GM18526 (cell line): ENCODE results near the gene DAND5.

ENCODE experiments used
- POLR2A ChIP-seq: IDR thresholded peaks from 3 replicates; pipeline ENCODE4 v1.6.1; 2011; ENCODE audit not compliant: insufficient read length; ENCODE audit errors: extremely low read depth

DAND5 gene

GRCh38 chr19:12969292-12969988 is at the start of gene DAND5:
Gene DAND5, plus strand, starts transcription at chr19:12969576. Its CDS starts 85 bp downstream, at chr19:12969661.
- TF ChIP-seq POLR2A = no peak

GRCh38 chr19:12921047-12921446 is 48.3 kb upstream of the DAND5 start:
- TF ChIP-seq POLR2A = no peak

DNA sequence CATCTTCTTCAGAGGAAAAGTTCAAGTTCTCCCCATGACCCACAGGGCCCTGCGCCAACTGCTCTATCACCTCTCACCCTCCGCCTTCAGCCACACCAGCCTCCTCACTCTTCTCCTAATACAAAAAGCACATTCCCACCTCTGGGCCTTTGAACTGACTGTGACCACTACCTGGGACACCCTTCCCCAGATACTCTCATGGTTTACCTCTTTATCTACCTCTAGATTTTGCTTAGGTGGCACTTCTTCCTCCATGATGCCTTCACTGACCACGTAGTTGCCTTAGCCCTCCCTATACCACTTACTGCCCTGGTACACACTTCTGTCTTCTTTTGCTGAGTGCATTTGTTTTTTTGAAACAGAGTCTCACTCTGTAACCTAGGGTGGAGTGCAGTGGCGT is 46.4 kb upstream of the DAND5 start:
- no peak for TF ChIP-seq POLR2A

- TF ChIP-seq POLR2A = no peak
Measured at GRCh38 chr19:12924621-12925310, 44.6 kb upstream of the DAND5 start.

- no peak for TF ChIP-seq POLR2A
Measured at GRCh38 chr19:12930002-12930645, 39.3 kb upstream of the DAND5 start.

DNA sequence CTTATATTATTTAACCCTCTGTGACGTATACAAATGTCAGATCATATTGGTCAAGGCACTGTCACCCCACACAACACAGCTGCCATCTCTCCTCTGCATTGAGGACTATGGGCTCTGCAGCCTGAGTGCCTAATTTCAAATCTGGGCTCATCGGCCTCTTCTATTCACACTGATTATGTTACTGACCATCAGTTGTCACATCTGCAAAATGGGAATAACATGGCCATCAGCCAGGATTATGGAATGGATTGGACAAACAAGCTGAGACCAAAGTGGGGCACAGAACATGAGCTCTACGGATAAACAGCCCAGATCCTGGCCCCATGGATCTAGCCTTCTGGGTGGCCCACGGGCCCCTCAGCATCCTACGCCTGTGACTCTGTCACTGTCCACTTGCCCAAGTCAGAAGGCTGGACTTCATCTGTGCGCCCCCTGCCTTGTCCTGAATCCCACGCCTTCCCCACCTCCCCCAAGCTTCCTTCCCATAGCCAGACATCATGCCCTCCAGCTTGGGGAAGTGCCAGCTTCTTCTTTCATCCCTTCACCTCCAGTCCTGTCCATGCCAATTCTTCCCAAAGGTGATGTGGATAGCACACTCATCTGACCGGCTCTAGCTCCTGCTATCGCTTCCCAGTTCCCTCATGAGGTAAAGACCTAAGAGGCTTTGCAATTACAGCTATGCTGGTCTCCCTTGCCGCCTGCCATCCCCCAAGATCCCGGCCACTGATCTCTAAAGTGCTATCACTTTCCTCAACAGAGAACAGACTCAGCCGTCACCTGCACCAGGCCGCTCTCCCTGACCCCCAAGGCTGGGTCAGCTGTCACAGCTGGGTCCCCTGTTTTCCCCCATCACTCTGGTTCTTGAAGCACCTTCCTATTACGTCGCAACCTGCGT is 36.7 kb upstream of the DAND5 start:
- TF ChIP-seq POLR2A = no peak

GRCh38 chr19:12933287-12934072 is 35.9 kb upstream of the DAND5 start, which contains the start of gene FARSA:
Gene FARSA, minus strand, starts transcription at chr19:12933711. Its CDS starts 15 bp downstream, at chr19:12933696.
- TF ChIP-seq POLR2A = peak; percentile 93

DNA sequence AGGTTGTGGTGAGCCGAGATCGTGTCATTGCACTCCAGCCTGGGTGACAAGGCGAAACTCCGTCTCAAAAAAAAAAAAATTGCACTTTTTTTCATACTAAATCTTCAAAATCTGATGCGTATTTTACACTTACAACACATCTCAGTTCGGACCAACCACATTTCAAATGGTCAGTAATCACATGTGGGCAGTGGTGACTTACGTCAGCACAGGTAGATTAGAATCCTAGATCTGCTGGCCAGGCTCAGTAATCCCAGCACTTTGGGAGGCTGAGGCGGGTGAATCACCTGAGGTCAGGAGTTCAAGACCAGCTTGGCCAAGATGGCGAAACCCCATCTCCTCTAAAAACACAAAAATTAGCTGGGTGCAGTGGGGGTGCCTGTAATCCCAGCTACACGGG is 34.3 kb upstream of the DAND5 start:
- no peak for TF ChIP-seq POLR2A

DNA sequence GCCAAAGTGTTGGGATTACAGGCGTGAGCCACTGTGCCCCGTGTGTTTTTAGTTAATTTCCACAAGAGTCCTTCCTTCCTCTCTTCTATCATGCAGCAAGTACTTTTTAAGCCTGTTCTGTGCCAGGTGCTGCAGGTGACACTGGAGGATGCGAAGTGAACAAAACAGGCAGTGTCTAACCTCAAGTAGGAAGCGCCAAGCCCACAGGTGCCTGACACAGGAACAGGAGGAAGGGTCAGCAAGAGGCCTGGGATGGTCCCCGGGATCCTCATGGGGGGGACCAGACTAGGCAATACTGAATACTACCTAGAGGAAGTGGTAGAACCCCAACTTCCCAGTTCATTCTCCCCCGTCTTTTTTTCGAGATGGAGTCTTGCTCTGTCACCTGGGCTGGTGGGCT is 32.8 kb upstream of the DAND5 start:
- TF ChIP-seq POLR2A = no peak

DNA sequence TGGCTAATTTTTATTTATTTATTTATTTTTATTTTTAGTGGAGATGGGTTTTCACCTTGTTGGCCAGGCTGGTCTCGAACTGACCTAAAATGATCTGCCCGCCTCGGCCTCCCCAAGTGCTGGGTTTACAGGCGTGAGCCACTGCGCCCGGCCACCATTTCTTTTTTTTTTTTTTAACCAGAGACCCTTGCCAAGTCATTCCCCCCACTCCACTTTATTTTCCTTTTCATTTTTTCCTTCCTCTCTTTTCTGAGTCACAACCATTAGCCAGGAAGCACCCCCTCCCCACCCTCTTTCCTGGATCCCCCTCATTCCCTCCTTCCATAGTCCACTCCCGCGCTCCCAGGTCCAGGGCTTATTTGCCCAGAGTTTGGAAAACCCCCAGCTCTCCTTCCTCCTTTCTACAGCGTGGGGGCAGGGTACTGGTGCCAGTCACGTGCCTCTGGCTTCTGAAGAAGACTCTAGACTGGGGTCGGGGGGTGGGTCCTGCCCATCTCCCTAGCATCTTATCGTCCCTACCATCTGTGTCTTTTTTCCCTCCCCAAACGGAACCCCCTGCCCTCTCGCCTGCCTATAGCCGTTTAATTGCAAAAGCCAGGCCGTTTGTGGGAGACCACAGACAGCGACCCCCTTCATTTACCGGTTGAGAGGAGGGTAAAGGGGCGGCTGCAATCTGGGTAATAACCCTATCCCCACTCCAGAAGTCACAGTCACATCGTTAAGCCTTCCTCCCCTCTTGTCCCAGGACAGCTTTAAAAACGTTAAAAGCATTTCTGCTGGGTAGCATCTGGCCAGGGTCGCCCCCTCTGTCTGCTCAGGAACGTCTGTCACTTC is 32.1 kb upstream of the DAND5 start:
- no peak for TF ChIP-seq POLR2A

DNA sequence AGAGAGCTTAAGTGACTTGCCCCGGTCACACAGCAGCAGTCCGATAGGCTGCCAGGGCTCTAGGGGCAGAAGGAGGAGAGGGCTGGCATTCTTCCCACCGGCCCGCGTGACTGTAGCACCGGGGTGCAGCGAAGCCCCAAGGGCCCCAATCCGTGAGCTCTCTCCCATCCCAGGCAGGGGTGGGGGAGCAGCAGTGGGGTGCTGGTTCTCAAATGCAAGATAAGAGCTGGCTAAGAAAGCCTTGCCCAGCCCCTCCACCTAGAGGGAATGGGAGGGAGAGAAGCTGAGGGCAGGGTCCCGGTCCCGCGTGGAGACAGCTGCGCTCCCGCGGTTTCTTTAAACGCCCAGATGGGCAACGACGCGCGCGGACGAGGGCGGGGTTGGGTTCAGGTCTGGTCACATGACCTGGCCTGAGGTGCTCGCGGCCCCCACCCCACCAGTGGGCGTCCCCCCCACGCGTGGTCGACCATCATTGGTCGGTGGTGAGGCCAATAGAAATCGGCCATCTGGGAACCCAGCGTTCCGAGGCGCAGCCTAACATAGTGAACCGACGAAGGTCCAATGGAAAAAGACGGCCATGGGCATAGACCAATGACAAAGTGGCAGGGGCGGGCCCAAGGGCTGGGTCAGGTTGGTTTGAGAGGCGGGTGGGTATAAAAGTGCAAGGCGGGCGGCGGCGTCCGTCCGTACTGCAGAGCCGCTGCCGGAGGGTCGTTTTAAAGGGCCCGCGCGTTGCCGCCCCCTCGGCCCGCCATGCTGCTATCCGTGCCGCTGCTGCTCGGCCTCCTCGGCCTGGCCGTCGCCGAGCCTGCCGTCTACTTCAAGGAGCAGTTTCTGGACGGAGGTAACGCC is 31.2 kb upstream of the DAND5 start, which contains the start of gene CALR:
Gene CALR, plus strand, starts transcription at position 683 of the 852 bp plus-strand sequence. Its CDS starts 71 bp downstream, at position 754.
- TF ChIP-seq POLR2A = peak; percentile 99

GRCh38 chr19:12938779-12939601 is 30.4 kb upstream of the DAND5 start:
- TF ChIP-seq POLR2A = no peak
